Endothelial cell of umbilical vein (primary cell): Measurements from ENCODE around the gene DEFB110. TPM values are rescaled to one million over a fixed set of nuclear protein-coding genes. Genes with fewer than 3 reads are reported as not detected.

ENCODE experiments used
- BruUV-seq: library from RNA; stranded (reverse); fragments of 400-500 nt; replicated peaks from 2 replicates; lab custom pipeline; 2021; lab: Mats Ljungman, UMichigan
- CTCF ChIA-PET: fragments of 300-600, 350-600 bp; sonication (Branson Sonifier 250); formaldehyde crosslinking; loops from one replicate; lab custom pipeline; 2021; ENCODE audit warnings: antibody characterized with exemption, inconsistent platforms; lab: Charles Lee
- POLR2A ChIA-PET: fragments of 300-600, 350-600 bp; sonication (Branson Sonifier 250); formaldehyde crosslinking; loops from one replicate; lab custom pipeline; 2021; ENCODE audit warnings: antibody characterized with exemption, inconsistent platforms; lab: Charles Lee
- DNase-seq: peaks from one replicate; pipeline ENCODE4 v3.0.0-alpha.2; 2011; ENCODE audit warnings: low read depth, low spot score
- FAIRE-seq: peaks from 2 replicates; lab custom pipeline; 2011; peaks lifted over from hg19 to GRCh38; lab: Jason Lieb, UNC
- H2AFZ ChIP-seq: 2 replicates; pipeline ENCODE4 v1.6.0; 2012; ENCODE audit warnings: low read depth, low read length, control low read depth, inconsistent platforms
- H3K27ac ChIP-seq: 2 replicates; pipeline ENCODE4 v1.5.1; 2011; ENCODE audit warnings: low read depth, mild to moderate bottlenecking, control low read depth, low read length, moderate library complexity; ENCODE audit not compliant: insufficient read depth
- H3K27me3 ChIP-seq, 2 experiments: 2 replicates each; pipeline versions ENCODE4 v1.6.0 to v1.6.1; 2011; ENCODE audit warnings: low read length in 2 of 2, mixed read lengths in 1 of 2; ENCODE audit not compliant: control insufficient read depth in 2 of 2, insufficient read depth in 2 of 2
- H3K36me3 ChIP-seq, 2 experiments: 2 replicates in 1 of 2; 3 replicates in 1 of 2; pipeline ENCODE4 v1.5.1; 2011; ENCODE audit warnings: low read length in 2 of 2, mild to moderate bottlenecking in 1 of 2, moderate library complexity in 1 of 2; ENCODE audit not compliant: control insufficient read depth in 2 of 2, insufficient read depth in 2 of 2; ENCODE audit errors: extremely low read depth in 1 of 2
- H3K4me1 ChIP-seq: 3 replicates; pipeline ENCODE4 v1.5.1; 2011; ENCODE audit warnings: mild to moderate bottlenecking, low read length; ENCODE audit not compliant: control insufficient read depth, insufficient read depth; ENCODE audit errors: extremely low read depth
- H3K4me2 ChIP-seq: 2 replicates; pipeline ENCODE4 v1.6.1; 2011; ENCODE audit warnings: low read length, control low read depth, mixed read lengths; ENCODE audit not compliant: insufficient read depth
- H3K4me3 ChIP-seq, 3 experiments: fragments of 200-600 bp in 1 of 3; sonication (generic), shearing (Covaris generic) in 1 of 3; replicated peaks in 1 of 3; 2 replicates each; pipeline ENCODE4 v1.5.1; 2011 to 2016; ENCODE audit warnings: control low read depth in 3 of 3, low read length in 3 of 3, mild to moderate bottlenecking in 2 of 3, inconsistent platforms in 1 of 3, low read depth in 1 of 3, moderate library complexity in 1 of 3; ENCODE audit not compliant: insufficient read depth in 1 of 3
- H3K79me2 ChIP-seq: 2 replicates; pipeline ENCODE4 v1.6.0; 2012; ENCODE audit warnings: low read length, inconsistent platforms; ENCODE audit not compliant: control insufficient read depth, insufficient read depth
- H3K9ac ChIP-seq: replicated peaks from 2 replicates; pipeline ENCODE3; 2011; ENCODE audit warnings: low read length, control low read depth; ENCODE audit not compliant: insufficient read depth; ENCODE audit errors: extremely low read depth
- H3K9me1 ChIP-seq: replicated peaks from 3 replicates; pipeline ENCODE4 v1.6.0; 2011; ENCODE audit warnings: mild to moderate bottlenecking, low read length; ENCODE audit not compliant: control insufficient read depth, insufficient read depth; ENCODE audit errors: extremely low read depth
- H3K9me3 ChIP-seq: replicated peaks from 2 replicates; pipeline ENCODE4 v1.5.1; 2012; ENCODE audit warnings: low read length, inconsistent platforms; ENCODE audit not compliant: control insufficient read depth, insufficient read depth
- H4K20me1 ChIP-seq: replicated peaks from 2 replicates; pipeline ENCODE3; 2011; ENCODE audit warnings: mild to moderate bottlenecking, low read length; ENCODE audit not compliant: control insufficient read depth, insufficient read depth; ENCODE audit errors: extremely low read depth
- CTCF ChIP-seq, 2 donors: IDR thresholded peaks; 1 replicate in 1 of 2; 2 replicates in 1 of 2; pipeline ENCODE4 v1.5.1; 2011; ENCODE audit warnings: low read length in 2 of 2, mild to moderate bottlenecking in 2 of 2, moderate library complexity in 2 of 2, control low read depth in 1 of 2, inconsistent platforms in 1 of 2, low read depth in 1 of 2; ENCODE audit not compliant: insufficient read depth in 1 of 2; ENCODE audit errors: extremely low read depth in 1 of 2
- EZH2 ChIP-seq: IDR thresholded peaks from 2 replicates; pipeline ENCODE4 v1.6.1; 2012; ENCODE audit warnings: borderline replicate concordance, low read depth, mild to moderate bottlenecking, moderate library complexity, low read length, inconsistent platforms; ENCODE audit not compliant: severe bottlenecking
- FOS ChIP-seq: IDR thresholded peaks from 2 replicates; pipeline ENCODE4 v1.6.1; 2011; ENCODE audit warnings: mild to moderate bottlenecking, low read length, moderate library complexity, borderline replicate concordance; ENCODE audit not compliant: insufficient read depth
- GATA2 ChIP-seq: IDR thresholded peaks from 2 replicates; pipeline ENCODE4 v1.7.0; 2011; ENCODE audit warnings: low read depth, mild to moderate bottlenecking, moderate library complexity, mixed read lengths, low read length; ENCODE audit not compliant: insufficient read length, insufficient read depth
- JUN ChIP-seq: IDR thresholded peaks from 2 replicates; pipeline ENCODE4 v1.6.1; 2011; ENCODE audit warnings: borderline replicate concordance, low read depth; ENCODE audit not compliant: insufficient read length, insufficient read depth
- MYC ChIP-seq: IDR thresholded peaks from one replicate; pipeline ENCODE4 v1.6.1; 2011; ENCODE audit warnings: mild to moderate bottlenecking, low read depth, low read length
- POLR2A ChIP-seq: IDR thresholded peaks from 2 replicates; pipeline ENCODE4 v1.6.1; 2012; ENCODE audit warnings: low read depth, mild to moderate bottlenecking, control low read depth, low read length
- POLR2AphosphoS5 ChIP-seq: IDR thresholded peaks from 2 replicates; pipeline ENCODE4 v1.6.1; 2012; ENCODE audit warnings: low read depth, mild to moderate bottlenecking, control low read depth, low read length, moderate library complexity; ENCODE audit not compliant: insufficient read depth
- dilution Hi-C: fragments of 300-500 bp; cut with MboI; formaldehyde crosslinking; loops from one replicate; pipeline ENCODE4 v1.15.0; 2019; ENCODE audit warnings: low sequenced_read_pairs; ENCODE audit not compliant: extremely low pct_ligation_motif_present
- intact Hi-C: fragments of 100-400 bp; cut with micrococcal nuclease; formaldehyde crosslinking; loops from one replicate; pipeline ENCODE4 v1.10.0; 2022
- polyA plus RNA-seq, 4 experiments: library from polyadenylated mRNA; depleted of rRNA in 3 of 4; stranded (reverse) in 3 of 4; unstranded in 1 of 4; fragments of >200 nt; gene quantifications; 2 replicates each; pipeline versions ENCODE4 v1.2.1 to v1.2.3, GENCODE V29; 2011 to 2012; ENCODE audit warnings: missing spikeins in 1 of 4
- total RNA-seq: library from RNA; stranded (reverse); gene quantifications from 2 replicates; pipeline ENCODE4 v1.2.3, GENCODE V29; 2021
- TF ChIP-seq, protein P1 (sequence below): IDR thresholded peaks from 2 replicates; pipeline ENCODE4 v1.6.1; 2011; ENCODE audit not compliant: insufficient read depth, insufficient read length

DEFB110 gene
- total and polyA plus RNA-seq, 2 donors (not counting 3 experiments of a cell fraction or from before 2014, with no cell fraction given): not detected

- Histone ChIP-seq H3K27ac (no peak overlapping the region), H3K9me1 (no peaks in the 10 kb centered on the region), H3K79me2 (no peaks in the 10 kb centered on the region), H3K9me3 (no peaks in the 10 kb centered on the region), H3K27me3 (no peaks in the 10 kb centered on the region), H4K20me1 (no peaks in the 10 kb centered on the region), H2AFZ (no peak overlapping the region), H3K36me3 (no peaks in the 10 kb centered on the region), H3K4me3 (no peak overlapping the region), H3K9ac (no peak overlapping the region), H3K4me1 (no peaks in the 10 kb centered on the region), H3K4me2 (no peak overlapping the region)
- intact Hi-C loops: no loop called here
- BruUV-seq: no TSS peak
- ChIA-PET POLR2A (no interaction called here), CTCF (no interaction called here)
- TF ChIP-seq POLR2AphosphoS5 (no peak), CTCF (IDR thresholded peaks at IDR 0.05; ENCODE audit: extremely low read depth in 1 of 2, insufficient read depth in 1 of 2, low read depth in 1 of 2, low read length in 2 of 2) (no peak), GATA2 (no peak), JUN (no peak), EZH2 (no peak), POLR2A (no peak), FOS (no peak), MYC (no peak)
- TF ChIP-seq, protein P1, sequence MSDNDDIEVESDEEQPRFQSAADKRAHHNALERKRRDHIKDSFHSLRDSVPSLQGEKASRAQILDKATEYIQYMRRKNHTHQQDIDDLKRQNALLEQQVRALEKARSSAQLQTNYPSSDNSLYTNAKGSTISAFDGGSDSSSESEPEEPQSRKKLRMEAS: no peak
- no peak for FAIRE-seq
- DNase-seq: no peak
- dilution Hi-C loops: no loop called here
These were observed 18.7 kb downstream of the DEFB110 start for GRCh38 chr6:50003139-50003538.
